Parathyroid adenoma (tissue), 2 donors: ENCODE results near the gene ZDHHC14.
"Not testable (repeated sequence)": the region's sequence is repeated elsewhere in the genome, so short reads cannot be mapped to it uniquely, and the experiment has no call there.

Experiments used
- H2AFZ ChIP-seq: fragments of 300-600 bp; sonication (generic); one replicate; pipeline ENCODE4 v1.7.0; 2017; ENCODE audit warnings: antibody characterized with exemption, mild to moderate bottlenecking
- H3K27ac ChIP-seq: fragments of 300-600 bp; sonication (generic); one replicate; pipeline ENCODE4 v1.7.0; 2017
- H3K27me3 ChIP-seq: fragments of 300-600 bp; sonication (generic); one replicate; pipeline ENCODE4 v1.7.0; 2017; ENCODE audit warnings: low read length; ENCODE audit not compliant: control insufficient read depth, insufficient read depth
- H3K36me3 ChIP-seq: fragments of 300-600 bp; sonication (generic); one replicate; pipeline ENCODE4 v1.7.0; 2017; ENCODE audit warnings: low read length; ENCODE audit not compliant: control insufficient read depth, insufficient read depth
- H3K4me1 ChIP-seq: fragments of 300-600 bp; sonication (generic); one replicate; pipeline ENCODE4 v1.7.0; 2017; ENCODE audit warnings: control low read depth
- H3K4me2 ChIP-seq: fragments of 300-600 bp; sonication (generic); one replicate; pipeline ENCODE4 v1.7.0; 2017; ENCODE audit warnings: low read length
- H3K4me3 ChIP-seq: fragments of 300-600 bp; sonication (generic); one replicate; pipeline ENCODE4 v1.7.0; 2017; ENCODE audit warnings: low read depth, low read length
- H3K79me2 ChIP-seq: fragments of 300-600 bp; sonication (generic); one replicate; pipeline ENCODE4 v1.7.0; 2017; ENCODE audit warnings: control low read depth
- H3K9ac ChIP-seq: fragments of 300-600 bp; sonication (generic); one replicate; pipeline ENCODE4 v1.7.0; 2017; ENCODE audit warnings: mild to moderate bottlenecking
- H3K9me3 ChIP-seq: fragments of 300-600 bp; sonication (generic); one replicate; pipeline ENCODE4 v1.7.0; 2017; ENCODE audit warnings: low read length; ENCODE audit not compliant: control insufficient read depth
- TF ChIP-seq, protein P1 (sequence below): fragments of 300-600 bp; sonication (generic); IDR thresholded peaks from one replicate; pipeline ENCODE4 v1.7.0; 2017; ENCODE audit warnings: antibody characterized with exemption, mild to moderate bottlenecking
- donor health status: primary hyperparathyroidism.

Gene ZDHHC14

GRCh38 chr6:157388924-157389323 is 7.9 kb downstream of the ZDHHC14 start:
- no peaks in the 10 kb centered on the region for H3K27me3 ChIP-seq

DNA sequence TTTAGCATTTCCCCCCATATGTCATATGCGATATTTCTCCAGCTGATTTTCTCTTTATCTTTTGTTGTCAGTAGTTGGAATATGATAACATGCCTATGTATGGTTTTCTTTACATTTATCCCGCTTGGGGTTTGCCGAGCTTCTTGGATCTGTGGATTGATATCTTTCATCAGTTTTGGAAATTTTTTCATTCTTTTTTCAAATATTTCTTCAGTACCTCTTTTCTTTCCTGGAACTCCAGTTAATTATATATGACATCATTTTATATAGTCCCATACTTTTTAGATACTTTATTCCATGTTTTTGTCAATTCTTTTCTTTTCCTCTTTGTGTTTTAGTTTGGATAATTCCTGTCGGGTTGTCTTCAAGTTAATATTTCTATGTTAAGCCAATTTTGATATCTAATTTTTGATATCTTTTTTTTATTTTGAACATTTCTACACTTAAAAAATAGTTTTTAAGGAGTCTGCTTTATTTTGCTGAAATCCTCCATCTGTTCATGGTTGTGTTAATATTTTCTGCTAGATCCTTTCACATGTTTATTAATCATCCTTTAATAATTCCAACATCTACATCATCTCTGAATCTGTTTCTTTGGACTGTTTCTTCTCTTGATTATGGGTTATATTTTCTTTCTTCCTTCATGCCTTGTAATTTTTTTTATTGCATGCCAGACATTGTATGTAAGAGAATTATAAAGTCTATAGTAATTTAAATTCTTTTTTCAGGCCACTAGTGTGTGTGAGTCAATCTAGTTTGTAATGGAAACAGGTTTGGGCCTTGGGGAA is 9.5 kb downstream of the ZDHHC14 start:
- TF ChIP-seq, protein P1, sequence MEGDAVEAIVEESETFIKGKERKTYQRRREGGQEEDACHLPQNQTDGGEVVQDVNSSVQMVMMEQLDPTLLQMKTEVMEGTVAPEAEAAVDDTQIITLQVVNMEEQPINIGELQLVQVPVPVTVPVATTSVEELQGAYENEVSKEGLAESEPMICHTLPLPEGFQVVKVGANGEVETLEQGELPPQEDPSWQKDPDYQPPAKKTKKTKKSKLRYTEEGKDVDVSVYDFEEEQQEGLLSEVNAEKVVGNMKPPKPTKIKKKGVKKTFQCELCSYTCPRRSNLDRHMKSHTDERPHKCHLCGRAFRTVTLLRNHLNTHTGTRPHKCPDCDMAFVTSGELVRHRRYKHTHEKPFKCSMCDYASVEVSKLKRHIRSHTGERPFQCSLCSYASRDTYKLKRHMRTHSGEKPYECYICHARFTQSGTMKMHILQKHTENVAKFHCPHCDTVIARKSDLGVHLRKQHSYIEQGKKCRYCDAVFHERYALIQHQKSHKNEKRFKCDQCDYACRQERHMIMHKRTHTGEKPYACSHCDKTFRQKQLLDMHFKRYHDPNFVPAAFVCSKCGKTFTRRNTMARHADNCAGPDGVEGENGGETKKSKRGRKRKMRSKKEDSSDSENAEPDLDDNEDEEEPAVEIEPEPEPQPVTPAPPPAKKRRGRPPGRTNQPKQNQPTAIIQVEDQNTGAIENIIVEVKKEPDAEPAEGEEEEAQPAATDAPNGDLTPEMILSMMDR: no peak
- Histone ChIP-seq H3K9ac (no peak overlapping the region), H3K4me1 (peaks cover 16% of the 10 kb centered on the region), H2AFZ (no peak overlapping the region), H3K27ac (no peak overlapping the region), H3K36me3 (peaks cover 3% of the 10 kb centered on the region), H3K9me3 (no peaks in the 10 kb centered on the region), H3K4me3 (no peak overlapping the region), H3K4me2 (no peak overlapping the region), H3K79me2 (peaks cover 17% of the 10 kb centered on the region), H3K27me3 (no peaks in the 10 kb centered on the region)

More at GRCh38 chr6:157388924-157389323, 7.9 kb downstream of the ZDHHC14 start:
- TF ChIP-seq, protein P1: no peak
- Histone ChIP-seq H3K36me3 (peaks cover 3% of the 10 kb centered on the region), H3K79me2 (peaks cover 14% of the 10 kb centered on the region), H3K9me3 (no peaks in the 10 kb centered on the region), H3K9ac (no peak overlapping the region), H3K27ac (no peak overlapping the region), H3K4me2 (no peak overlapping the region), H3K4me1 (peaks cover 13% of the 10 kb centered on the region), H2AFZ (no peak overlapping the region), H3K4me3 (no peak overlapping the region)

DNA sequence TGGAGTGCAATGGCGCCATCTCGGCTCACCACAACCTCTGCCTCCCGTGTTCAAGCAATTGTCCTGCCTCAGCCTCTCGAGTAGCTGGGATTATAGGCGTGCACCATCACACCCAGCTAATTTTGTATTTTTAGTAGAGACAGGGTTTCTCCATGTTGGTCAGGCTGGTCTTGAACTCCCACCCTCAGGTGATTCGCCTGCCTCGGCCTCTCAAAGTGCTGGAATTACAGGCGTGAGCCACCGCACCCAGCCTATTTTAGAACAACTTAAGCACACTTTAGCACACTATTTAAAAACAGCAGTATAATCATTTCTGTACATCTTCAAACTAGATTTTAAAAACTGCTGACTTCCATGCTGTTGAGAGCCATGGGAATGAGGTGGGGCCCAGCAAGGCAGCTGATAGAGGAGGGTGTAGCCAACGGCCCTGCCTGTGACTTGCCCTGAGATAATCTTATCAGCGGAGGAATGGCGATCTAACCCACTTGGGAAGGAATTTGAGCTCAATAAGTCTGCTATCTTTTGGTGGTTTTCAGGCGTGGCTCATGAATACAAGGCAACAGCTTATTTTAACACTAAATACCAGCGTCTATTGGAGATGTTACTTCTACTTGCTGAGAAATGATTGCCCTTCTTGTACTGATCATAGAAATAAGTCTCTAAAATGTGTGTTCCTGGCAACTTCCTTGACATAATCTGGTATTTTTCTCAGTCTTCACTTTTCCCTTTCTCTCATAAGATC is 12.1 kb downstream of the ZDHHC14 start:
- H3K9me3 ChIP-seq: no peaks in the 10 kb centered on the region
- peaks cover 19% of the 10 kb centered on the region for H3K79me2 ChIP-seq
- H3K4me1 ChIP-seq: peaks cover 17% of the 10 kb centered on the region
- no peak overlapping the region for H3K9ac ChIP-seq
- peaks cover 3% of the 10 kb centered on the region for H3K36me3 ChIP-seq
- no peak overlapping the region for H3K27ac ChIP-seq
- H3K4me2 ChIP-seq: no peak overlapping the region
- no peak overlapping the region for H3K4me3 ChIP-seq
- H3K27me3 ChIP-seq: no peaks in the 10 kb centered on the region
- TF ChIP-seq, protein P1: no peak
- H2AFZ ChIP-seq: no peak overlapping the region

- Histone ChIP-seq H3K4me3 (no peak overlapping the region), H3K9me3 (no peaks in the 10 kb centered on the region), H3K79me2 (peaks cover 19% of the 10 kb centered on the region), H3K36me3 (peaks cover 3% of the 10 kb centered on the region), H3K9ac (no peak overlapping the region), H2AFZ (no peak overlapping the region), H3K27ac (peak overlapping the region; percentile 13), H3K4me2 (no peak overlapping the region), H3K4me1 (peaks cover 17% of the 10 kb centered on the region), H3K27me3 (no peaks in the 10 kb centered on the region)
- TF ChIP-seq, protein P1: no peak
Measured at GRCh38 chr6:157393669-157394327, 12.8 kb downstream of the ZDHHC14 start.

DNA sequence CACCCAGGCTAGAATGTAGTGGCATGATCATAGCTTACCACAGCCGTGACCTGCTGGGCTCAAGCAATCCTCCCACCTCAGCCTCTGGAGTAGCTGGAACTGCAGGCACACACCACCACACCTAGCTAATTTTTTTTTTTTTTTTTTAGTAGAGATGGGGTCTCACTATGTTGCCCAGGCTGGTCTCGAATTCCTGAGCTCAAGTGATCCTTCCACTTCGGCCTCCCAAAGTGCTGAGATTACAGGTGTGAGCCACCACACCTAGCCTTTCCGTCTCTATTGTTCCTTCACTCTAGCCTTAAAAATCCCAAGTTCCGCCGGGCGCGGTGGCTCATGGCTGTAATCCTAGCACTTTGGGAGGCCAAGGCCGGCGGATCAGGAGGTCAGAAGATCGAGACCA is 14.2 kb downstream of the ZDHHC14 start:
- H3K9ac ChIP-seq, H3K27me3 ChIP-seq, H3K27ac ChIP-seq, H2AFZ ChIP-seq, H3K4me3 ChIP-seq, H3K9me3 ChIP-seq, H3K36me3 ChIP-seq, H3K4me2 ChIP-seq: not testable (repeated sequence)
- H3K79me2 ChIP-seq: peaks cover 21% of the 10 kb centered on the region
- peaks cover 17% of the 10 kb centered on the region for H3K4me1 ChIP-seq
